Measurements from ENCODE around the gene KDM2A. TPM values are rescaled to one million over a fixed set of nuclear protein-coding genes. Genes with fewer than 3 reads are reported as not detected.

KDM2A gene
- total RNA-seq, 2 donors from 2014 or later = 27.7 to 37.3 TPM

- TF ChIP-seq CTCF (IDR thresholded peaks at IDR 0.05) = no peak
- H3K4me1 ChIP-seq = peaks cover 0 to 17% of the 10 kb centered on the region in 2 donors
- H3K36me3 ChIP-seq = peaks cover 98% of the 10 kb centered on the region
- no peaks in the 10 kb centered on the region for H3K9me3 ChIP-seq
- no peak overlapping the region for H3K4me3 ChIP-seq
- H3K27ac ChIP-seq = peak overlapping the region; percentile 4 to 27
- H3K27me3 ChIP-seq = no peaks in the 10 kb centered on the region
- DNase-seq (ENCODE audit: low spot score) = no peak
Measured at GRCh38 chr11:67248653-67249052, 129.6 kb downstream of the KDM2A start.

- no peak for TF ChIP-seq CTCF (IDR thresholded peaks at IDR 0.05)
- H3K36me3 ChIP-seq = peaks cover 98% of the 10 kb centered on the region
- no peaks in the 10 kb centered on the region for H3K9me3 ChIP-seq
Measured at GRCh38 chr11:67250059-67251043, 131.3 kb downstream of the KDM2A start.

GRCh38 chr11:67251841-67252240 is 132.8 kb downstream of the KDM2A start:
- H3K36me3 ChIP-seq = peaks cover 94% of the 10 kb centered on the region
- H3K27ac ChIP-seq = no peak overlapping the region
- H3K9me3 ChIP-seq = no peaks in the 10 kb centered on the region
- no peak for TF ChIP-seq CTCF (IDR thresholded peaks at IDR 0.05)
- DNase-seq (ENCODE audit: low spot score) = no peak
- H3K4me1 ChIP-seq = peaks cover 0 to 12% of the 10 kb centered on the region in 2 donors
- H3K4me3 ChIP-seq = no peak overlapping the region
- H3K27me3 ChIP-seq = no peaks in the 10 kb centered on the region

More at GRCh38 chr11:67250059-67251043, 131.3 kb downstream of the KDM2A start:
- Histone ChIP-seq H3K4me3 (no peak overlapping the region), H3K4me1 (peaks cover 0 to 12% of the 10 kb centered on the region in 2 donors), H3K27ac (no peak overlapping the region), H3K27me3 (no peaks in the 10 kb centered on the region)
- DNase-seq (ENCODE audit: low spot score) = no peak

- Histone ChIP-seq H3K9me3 (no peaks in the 10 kb centered on the region), H3K4me3 (no peak overlapping the region), H3K4me1 (peaks cover 0 to 11% of the 10 kb centered on the region in 2 donors), H3K36me3 (peaks cover 87% of the 10 kb centered on the region), H3K27ac (no peak overlapping the region), H3K27me3 (no peaks in the 10 kb centered on the region)
- DNase-seq (ENCODE audit: low spot score) = no peak
- TF ChIP-seq CTCF (IDR thresholded peaks at IDR 0.05) = peak in 1 of 2 donors; percentile 36
Measured at GRCh38 chr11:67252831-67253239, 133.8 kb downstream of the KDM2A start.

GRCh38 chr11:67253872-67254624 is 135.0 kb downstream of the KDM2A start:
- no peak for DNase-seq (ENCODE audit: low spot score)
- H3K27ac ChIP-seq = no peak overlapping the region
- no peak overlapping the region for H3K4me3 ChIP-seq
- H3K9me3 ChIP-seq = no peaks in the 10 kb centered on the region
- no peaks in the 10 kb centered on the region for H3K4me1 ChIP-seq
- TF ChIP-seq CTCF (IDR thresholded peaks at IDR 0.05) = no peak
- H3K27me3 ChIP-seq = no peaks in the 10 kb centered on the region
- peaks cover 75% of the 10 kb centered on the region for H3K36me3 ChIP-seq

All from right atrium auricular region (tissue), 2 donors.